Activated CD4-positive, CD25-positive, alpha-beta regulatory T cell treated with anti-CD3 and anti-CD28 coated beads, Interleukin-2, amount 50 U/mL, for 24 hours (primary cell): ENCODE measurements around the gene VAMP7.
"Not testable (repeated sequence)": the region's sequence is repeated elsewhere in the genome, so short reads cannot be mapped to it uniquely, and the experiment has no call there.

Experiments used
- ATAC-seq, 2 donors: fragments of 150-1000 bp; cut with Tn5 transposase; one replicate each; pipeline ENCODE4 v1.10.0; 2021; ENCODE audit warnings: mild to moderate bottlenecking in 1 of 2, moderate library complexity in 1 of 2

VAMP7 gene, protein sequence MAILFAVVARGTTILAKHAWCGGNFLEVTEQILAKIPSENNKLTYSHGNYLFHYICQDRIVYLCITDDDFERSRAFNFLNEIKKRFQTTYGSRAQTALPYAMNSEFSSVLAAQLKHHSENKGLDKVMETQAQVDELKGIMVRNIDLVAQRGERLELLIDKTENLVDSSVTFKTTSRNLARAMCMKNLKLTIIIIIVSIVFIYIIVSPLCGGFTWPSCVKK

DNA sequence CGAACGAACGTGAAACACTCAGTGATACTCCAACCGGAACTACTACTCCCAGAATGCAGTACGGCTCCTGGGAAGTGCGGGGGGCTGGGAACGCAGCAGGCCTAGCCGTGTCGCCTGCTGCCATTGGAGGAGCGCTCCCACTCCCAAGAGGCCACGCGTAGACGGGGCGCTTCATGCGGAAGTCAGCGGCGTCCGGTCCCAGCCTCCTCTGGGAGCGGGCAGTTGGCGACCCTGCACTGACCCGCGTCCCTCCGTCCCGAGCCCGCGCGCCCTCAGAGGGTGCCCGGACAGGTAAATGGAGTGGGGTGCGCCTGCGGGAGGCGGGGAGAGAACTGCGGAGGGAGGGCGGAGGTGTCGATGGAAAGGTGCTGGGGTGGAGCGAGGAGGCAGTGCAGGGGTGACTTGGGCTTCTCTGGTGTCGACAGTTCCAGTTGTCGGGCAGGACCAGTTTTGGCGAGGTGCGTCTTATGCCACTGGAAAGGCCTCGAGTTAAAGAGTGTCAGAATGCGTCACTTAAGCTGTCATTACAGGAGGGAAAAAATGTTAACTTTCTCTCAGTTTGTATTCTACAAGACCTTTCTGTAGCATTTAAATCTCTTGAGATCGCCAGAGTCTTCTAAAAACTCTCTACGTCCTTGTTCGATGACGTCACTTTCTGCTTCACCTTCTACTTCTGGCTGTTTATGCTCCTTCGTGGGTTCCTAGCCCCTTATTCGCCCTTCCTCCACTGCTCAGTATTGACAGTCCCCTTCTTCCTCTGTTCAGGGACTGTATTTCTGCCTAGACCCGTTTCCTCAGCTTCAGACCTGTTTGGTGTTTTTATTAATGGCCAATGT is at the start of gene VAMP7:
VAMP7 (plus strand) TSS at position 188 of the 836 bp plus-strand sequence. CDS start 8,122 bp downstream, outside the sequence.
- ATAC-seq: peak; percentile 99

DNA sequence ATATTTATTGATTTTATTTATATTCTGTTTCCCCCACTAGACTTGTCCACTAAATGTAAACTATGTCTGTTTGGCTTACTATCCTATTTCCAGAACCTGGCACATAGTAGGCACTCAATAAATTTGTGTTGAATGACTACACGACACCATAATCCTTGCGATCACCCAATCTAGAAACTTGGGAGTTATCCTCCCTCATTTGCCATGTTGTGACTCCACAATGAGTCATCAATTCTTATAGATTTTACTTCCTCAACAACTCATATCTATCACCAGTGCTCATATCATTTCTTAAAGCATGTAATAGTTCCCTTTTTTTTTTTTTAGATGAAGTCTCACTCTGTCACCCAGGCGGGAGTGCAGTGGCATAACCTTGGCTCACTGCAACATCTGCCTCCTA is 39.9 kb upstream of the VAMP7 start:
- no peak for ATAC-seq

DNA sequence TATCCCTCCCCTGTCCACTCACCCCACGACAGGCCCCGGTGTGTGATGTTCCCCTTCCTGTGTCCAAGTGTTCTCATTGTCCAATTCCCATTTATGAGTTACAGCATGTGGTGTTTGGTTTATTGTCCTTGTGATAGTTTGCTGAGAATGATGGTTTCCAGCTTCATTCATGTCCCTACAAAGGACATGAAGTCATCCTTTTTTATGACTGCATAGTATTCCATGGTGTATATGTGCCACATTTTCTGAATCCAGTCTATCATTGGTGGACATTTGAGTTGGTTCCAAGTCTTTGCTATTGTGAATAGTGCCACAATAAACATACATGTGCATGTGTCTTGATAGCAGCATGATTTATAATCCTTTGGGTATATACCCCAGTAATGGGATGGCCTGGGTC is 29.4 kb upstream of the VAMP7 start:
- ATAC-seq: not testable (repeated sequence)

DNA sequence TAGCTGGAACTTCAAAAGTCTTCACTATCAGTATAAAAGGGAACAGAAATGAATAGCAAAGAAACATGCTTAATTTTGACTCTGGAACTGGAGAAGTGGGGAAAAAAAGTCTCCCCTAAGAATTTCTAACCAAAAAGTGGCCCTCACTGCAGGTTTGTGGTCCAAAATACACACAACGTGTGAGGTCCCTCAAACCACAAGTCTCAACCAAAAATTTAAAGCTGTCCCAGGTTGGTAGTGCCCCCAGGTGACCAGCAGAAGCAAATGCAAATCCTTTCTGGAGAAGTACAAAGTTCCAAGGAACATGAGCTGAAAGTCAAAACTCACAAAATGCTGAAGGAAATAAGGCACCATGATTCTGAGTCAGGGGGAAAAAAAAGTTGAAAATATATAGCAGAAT is 23.6 kb upstream of the VAMP7 start:
- no peak for ATAC-seq

DNA sequence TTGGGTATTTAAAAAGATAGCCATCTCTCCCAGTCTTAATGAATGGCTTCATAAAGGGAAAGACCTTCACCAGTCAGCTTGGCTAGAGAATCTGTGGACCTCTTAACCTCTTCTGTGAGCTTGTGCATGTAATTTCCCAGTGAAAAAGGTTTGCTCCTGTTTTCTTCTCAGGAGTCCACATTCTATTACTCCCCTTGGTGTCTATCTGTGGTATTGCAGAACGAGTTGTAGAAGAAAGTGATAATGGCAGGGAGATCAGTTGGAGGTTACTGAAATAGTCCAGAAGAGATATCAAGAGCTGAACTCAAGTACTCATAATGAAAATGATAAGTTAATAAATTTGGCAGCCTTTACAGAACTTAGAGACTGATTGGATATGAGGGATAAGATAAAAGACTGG is 16.5 kb upstream of the VAMP7 start:
- ATAC-seq: no peak

DNA sequence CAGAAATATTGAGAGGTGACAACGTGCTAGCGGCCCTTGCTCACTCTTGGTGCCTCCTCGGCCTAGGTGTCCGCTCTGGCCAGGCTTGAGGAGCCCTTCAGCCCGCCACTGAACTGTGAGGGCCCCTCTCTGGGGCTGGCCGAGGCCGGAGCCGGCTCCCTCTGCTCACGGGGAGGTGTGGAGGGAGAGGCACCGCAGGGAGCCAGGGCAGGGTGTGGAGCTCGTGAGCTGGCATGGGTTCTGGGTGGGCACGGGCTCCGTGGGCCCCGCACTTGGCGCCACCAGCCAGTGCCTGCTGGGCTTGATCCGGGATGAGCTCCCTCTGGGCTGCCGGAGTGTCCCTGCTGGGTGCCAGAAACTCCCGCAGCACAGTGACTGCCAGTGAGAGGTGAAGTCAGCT is 16.0 kb upstream of the VAMP7 start:
- ATAC-seq: no peak

DNA sequence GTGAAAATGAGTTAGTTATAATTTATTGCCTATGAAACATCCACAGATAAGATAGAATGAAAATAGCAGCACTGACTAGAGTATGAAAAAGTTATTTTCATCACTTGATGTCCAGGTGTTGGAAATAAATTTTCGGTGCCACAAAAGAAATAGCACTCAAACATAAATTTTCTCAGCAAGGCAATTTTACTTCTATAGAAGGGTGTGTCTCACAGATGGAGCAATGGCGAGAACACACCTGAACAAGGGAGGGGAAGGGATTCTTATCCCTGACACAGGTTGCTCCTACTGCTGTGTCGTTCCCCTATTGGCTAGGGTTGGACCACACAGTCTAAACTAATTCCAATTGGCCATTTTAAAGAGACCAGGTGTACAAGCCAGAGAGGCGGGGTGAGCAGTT is 13.3 kb upstream of the VAMP7 start:
- ATAC-seq: no peak

DNA sequence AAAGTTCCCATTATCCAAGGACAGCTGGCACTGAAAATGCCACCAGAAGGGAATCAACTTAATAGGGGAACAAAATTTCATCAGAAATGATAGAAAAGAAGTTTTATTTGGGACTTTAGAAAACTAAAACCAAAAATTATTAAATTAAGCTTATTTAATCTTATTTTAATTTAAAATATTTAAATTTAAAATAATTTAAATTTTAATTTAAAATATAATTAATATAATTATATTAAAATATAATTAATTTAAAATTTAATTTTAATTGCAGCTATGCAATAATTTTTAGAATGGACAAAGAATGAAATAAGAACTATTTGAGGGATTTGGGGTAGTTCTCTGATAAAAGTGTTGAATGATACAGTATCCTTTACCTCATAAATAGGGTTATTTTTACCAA is 10.2 kb upstream of the VAMP7 start:
- ATAC-seq: no peak

DNA sequence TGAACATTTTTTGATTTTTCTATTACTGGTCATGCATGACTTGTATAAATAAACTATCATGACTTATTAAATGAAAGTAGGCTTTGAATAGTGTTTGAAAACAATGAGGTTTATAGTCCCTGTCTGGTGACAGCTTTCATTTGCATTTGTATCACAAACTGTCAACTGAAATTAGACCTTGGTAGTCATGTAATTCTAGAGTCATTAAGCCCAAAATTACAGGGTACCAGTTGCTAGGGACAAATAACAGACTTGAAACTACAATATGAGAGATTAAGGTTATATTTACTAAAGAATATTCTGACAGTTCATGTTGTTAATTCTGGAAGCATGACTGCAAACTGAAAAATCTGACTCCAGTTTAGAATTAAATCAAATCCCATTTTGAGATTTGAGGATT is 9.2 kb upstream of the VAMP7 start:
- no peak for ATAC-seq

DNA sequence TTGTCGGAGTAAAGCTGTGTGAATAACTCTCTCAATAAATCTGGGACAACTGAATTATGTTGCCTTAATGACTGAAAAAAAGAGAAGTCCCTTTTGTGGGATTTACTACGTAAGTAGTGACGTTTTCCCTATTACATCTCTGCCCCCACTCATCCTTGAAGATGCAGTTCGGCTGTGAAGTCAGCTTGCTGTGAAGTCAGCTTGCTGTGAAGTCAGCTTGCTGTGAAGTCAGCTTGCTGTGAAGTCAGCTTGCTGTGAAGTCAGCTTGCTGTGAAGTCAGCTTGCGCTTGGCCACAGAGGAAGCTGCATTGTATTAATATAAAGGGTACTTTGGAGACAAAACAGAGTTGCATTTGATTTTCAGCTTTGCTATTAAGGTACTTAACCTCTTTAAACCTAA is 8.0 kb upstream of the VAMP7 start:
- ATAC-seq: no peak

DNA sequence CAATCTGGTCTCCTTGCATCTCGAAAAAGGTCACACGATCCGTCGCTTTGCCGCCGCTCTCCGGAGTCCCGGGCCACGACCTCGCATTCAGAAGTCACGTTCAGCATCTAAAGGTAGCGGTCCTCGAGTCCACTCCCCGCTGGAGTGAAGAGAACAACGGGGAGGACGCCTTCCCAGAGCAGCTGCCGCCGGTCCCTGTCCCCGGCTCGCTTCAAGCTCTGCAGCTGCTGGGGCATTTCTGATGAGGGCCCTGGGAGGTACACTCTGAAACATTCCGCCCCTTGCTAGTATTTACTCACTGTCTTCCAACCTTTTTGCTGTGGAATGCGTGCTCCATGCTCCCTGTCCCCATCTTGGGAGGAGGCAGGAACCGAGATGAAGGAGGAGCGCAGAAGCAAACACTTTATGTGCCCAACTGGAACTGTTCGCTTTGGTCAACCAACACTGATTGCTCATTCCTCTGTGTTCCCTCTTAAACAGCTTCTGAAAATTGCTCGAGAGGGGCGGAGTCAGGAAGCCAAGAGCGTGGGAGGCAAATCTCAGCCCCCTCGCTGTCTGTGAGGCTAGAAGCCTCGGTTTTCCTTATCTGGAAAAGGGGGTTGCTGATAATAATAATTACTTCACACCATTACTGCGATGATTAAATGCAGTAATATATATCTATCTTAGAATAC is 6.4 kb upstream of the VAMP7 start:
- no peak for ATAC-seq

DNA sequence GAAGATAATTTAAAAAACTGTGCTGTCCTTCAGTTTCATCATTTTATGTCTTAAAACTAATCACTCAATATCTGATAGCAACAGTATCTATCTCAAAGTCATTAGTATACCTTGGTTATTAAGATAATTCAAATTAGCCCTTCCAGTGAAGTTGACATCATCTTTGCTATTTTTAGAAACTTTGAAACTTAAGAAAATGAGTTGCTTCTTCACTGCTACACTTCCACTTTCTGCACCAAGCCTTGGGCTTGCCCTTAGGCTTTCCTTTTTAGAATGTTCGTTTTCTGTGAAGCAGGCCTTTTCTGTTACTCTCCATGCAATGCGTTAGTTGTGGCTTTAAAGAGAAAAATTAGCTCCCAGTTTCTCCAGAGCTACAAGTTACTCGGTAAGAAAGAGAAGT is 4.4 kb upstream of the VAMP7 start:
- ATAC-seq: no peak

DNA sequence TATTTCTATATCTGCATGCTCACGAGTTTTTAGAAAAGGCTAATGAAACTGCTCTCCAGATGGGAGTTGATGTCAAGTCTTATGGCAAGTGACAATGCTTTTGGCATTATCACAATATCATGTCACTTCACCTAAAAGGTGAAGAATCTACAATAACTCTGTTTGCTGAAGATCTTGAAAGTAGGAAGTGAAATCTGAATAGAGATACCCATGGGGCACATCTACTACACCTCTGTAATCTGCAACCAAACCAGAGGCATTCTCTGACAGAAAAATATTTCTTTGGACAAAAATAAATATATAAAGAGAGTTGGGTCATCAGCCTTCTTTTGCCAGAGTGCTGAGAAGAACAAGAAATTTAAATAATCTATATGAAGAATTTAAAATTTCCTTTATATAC is 3.9 kb upstream of the VAMP7 start:
- no peak for ATAC-seq

DNA sequence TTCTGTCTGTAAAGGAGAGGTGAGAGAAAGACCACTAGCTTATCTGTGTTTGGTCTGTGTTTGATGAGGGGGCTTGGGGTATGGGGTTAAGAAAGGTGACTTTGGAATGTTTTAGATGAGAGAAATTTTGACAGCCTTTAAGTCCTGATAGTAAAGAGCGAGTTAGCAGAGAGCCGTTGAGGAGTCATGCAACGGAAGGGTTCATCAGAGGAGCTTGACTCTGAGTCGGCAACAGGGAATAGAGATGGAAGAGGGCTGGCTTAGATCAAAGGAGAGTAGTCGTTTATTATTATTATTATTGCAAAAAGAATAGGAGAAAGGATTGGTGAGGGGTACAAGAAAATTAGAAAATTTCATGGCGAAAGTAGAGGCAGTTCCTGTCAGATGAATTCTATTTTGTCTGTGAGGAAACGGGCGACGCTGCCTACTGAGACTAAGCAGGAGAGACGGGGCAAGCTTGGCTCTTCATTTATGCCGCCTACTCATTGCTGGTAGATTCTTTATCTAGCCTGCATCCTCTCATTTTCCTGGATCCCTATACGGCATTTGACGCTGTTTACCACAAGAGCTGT is 473 bp upstream of the VAMP7 start:
- ATAC-seq: no peak

DNA sequence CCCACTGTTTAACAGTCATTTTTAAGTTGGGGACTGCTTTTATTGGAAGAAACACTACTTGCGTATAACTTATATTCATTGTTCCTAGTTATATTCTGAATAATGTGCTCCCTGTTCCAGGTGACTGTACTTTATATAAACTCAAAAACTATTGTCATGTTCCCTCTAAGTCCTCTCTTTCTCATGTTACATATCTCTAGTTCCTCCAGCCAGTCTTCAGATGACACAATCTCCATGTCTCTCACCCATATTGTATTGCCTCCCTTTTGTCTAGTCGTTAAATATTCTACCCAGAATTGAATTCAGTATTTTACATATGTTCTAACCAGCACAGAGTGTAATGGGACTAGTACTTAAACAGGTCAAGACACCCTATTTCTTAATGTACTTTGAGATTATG is 5.3 kb downstream of the VAMP7 start:
- no peak for ATAC-seq

DNA sequence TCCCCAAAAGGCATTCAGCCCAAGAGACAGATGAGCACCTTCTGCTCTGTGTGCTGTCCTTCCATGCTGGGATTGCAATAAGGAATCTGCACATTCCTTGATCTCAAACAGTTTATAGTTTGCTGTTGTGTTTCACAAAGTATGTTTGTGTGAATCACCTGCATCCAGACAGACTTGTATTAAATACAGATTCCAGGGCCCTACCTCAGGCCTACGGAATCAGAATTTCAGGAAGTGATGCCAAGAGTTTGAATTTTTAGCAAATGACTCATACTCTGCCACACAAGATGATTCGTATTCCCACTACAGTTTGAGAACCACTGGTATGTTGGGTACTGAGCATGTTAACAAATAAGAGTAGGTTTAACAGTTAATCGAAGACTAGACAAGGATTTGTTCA is 7.0 kb downstream of the VAMP7 start:
- ATAC-seq: no peak

DNA sequence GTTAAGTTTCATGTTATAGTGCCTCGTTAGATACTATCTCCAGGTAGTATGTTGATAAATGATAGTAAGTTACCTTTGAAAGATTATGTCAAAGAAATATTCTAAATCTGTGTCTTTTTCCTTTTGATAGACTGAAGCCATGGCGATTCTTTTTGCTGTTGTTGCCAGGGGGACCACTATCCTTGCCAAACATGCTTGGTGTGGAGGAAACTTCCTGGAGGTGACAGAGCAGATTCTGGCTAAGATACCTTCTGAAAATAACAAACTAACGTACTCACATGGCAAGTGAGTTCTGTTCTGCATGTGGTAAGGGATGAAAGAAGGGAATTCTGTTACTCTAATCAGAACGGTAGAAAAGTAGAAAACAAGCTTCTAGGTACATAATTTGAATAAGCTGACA is 8.2 kb downstream of the VAMP7 start:
- ATAC-seq: no peak

DNA sequence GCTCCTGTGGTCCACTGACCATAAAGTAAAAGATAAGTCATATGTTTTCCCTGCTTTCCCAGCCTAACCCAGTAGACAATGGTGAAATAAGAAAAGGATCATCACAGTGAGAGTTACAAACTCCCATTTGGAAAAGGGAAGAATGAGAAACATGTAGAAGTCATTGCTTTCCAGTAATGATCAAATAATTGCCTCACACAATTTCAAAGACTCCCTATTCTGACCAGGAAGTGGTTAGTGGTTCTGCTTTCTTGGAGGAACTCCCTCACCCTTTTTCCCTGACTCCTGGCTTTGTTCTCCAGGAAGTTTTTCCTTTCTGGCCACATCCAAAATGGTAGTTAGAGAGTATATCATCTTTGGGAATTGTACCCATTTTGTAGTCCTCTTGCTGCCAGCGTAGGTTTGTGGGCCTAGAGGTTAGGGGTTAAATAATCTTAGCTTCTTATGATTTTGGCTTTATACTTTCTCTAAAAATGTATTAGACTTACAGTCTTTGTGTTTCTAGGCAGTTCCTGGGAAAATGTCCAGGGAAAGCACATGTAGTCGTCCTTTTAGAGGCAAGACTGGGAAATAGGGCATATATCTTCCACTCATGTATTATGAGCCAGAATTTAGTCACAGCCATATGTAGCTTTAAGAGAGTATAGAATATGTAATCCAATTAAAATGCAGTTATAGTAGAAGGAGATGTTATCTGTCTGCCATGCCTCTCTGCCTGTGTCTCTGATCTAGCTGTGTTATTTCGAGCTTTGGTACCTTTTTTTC is 10.5 kb downstream of the VAMP7 start:
- no peak for ATAC-seq

DNA sequence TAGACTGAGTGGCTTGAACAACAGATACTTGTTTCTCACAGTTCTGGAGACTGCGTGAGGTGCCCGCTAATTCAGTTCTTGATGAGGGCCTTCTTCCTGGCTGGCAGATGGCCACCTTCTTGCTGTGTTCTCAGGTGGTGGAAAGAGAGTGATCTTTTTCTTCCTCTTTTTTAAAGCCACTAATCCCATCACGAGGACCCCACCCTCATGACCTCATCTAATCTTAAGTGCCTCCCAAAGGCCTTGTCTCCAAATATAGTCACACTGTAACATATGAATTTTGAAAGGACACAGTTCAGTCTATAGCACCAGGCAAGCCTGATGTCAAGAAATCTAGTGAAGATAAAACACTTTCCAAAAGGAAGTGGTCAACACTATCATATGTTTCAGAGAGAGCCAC is 12.4 kb downstream of the VAMP7 start:
- ATAC-seq: no peak

DNA sequence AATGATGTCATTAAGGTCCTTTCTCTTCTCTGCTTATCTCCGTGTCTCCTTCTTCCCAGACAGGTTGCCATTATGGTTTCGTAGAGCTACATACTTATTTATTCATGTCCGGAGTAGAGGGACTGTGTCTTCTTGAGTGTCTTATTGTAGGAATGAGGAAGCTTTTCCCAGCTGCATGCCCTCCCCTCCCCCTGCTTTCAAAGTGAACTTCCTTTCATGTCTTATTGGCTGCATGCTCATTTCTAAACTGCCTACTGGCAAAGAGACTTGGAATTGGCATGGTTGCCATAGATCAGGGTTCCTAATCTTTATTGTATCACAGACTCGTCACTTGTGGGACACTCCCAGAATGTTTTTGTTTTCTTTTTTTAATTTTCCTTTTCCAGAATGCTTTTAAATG is 15.4 kb downstream of the VAMP7 start:
- ATAC-seq: no peak

DNA sequence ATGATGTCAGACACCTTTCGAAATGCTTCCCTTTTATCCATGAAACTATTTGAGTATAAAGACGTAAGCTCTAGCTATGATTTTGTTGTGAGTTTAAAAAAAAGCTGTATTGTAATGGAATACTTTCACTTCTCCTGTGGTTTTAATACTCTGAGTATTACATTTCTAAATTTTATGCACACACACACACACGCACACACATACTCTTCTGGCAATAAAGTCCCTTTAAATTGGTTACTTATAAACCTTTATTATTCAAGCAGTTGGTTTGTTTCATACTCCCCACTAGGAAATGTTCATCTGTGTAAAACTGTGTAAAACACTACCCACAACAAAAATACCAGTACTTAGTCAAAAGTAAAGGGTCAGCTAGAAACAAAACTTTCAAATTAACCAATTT is 18.2 kb downstream of the VAMP7 start:
- ATAC-seq: no peak

DNA sequence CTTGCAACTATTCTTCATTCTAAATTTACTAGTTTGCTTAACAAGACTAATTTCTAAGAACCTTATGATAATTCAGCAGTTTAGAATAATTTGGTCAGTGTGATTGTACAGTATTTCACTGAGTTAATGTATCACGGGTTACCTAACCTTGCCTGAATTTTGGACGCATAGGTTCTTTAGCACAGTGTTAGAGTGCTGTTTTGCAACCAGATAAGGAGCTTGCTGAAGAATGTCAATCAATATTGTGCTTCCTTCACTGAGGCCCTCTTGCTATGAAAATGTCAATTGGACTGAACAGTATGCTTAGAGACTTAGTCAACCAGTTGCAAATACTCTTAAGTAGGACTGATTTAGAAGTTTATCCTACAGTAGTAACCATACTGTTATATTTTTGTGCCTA is 19.6 kb downstream of the VAMP7 start:
- ATAC-seq: no peak

DNA sequence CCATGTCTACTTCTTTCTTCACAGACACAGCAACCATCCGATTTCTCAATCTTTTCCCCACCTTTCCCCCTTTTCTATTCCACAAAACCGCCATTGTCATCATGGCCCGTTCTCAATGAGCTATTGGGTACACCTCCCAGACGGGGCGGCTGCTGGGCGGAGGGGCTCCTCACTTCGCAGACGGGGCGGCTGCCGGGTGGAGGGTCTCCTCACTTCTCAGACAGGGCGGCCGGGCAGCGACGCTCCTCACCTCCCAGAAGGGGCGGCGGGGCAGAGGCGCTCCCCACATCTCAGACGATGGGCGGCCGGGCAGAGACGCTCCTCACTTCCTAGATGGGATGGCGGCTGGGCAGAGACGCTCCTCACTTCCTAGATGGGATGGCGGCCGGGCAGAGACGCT is 26.5 kb downstream of the VAMP7 start:
- not testable (repeated sequence) for ATAC-seq
